ENCODE data around the gene SDK2. TPM values are rescaled to one million over a fixed set of nuclear protein-coding genes. Genes with fewer than 3 reads are reported as not detected.

Gene SDK2
- total RNA-seq, 1 donor from 2014 or later, result 12.3 TPM

- peaks cover 6% of the 10 kb centered on the region for H3K36me3 Mint-ChIP-seq (ENCODE audit: unreplicated experiment)
- no peak for DNase-seq
- no peak for TF ChIP-seq CTCF (IDR thresholded peaks at IDR 0.05; ENCODE audit: partially characterized antibody, unreplicated experiment)
- H3K4me3 Mint-ChIP-seq (ENCODE audit: unreplicated experiment), result no peak overlapping the region
- H3K4me1 Mint-ChIP-seq (ENCODE audit: low read depth, unreplicated experiment), result peaks cover 15% of the 10 kb centered on the region
- peaks cover 9% of the 10 kb centered on the region for H3K27me3 Mint-ChIP-seq (ENCODE audit: unreplicated experiment)
- H3K9me3 Mint-ChIP-seq (ENCODE audit: unreplicated experiment), result peaks cover 5% of the 10 kb centered on the region
- no peak overlapping the region for H3K27ac Mint-ChIP-seq (ENCODE audit: unreplicated experiment)
These were observed 92.5 kb downstream of the SDK2 start for GRCh38 chr17:73551759-73552158.

- H3K9me3 Mint-ChIP-seq (ENCODE audit: unreplicated experiment), result peaks cover 5% of the 10 kb centered on the region
- TF ChIP-seq CTCF (IDR thresholded peaks at IDR 0.05; ENCODE audit: partially characterized antibody, unreplicated experiment), result no peak
- peaks cover 19% of the 10 kb centered on the region for H3K4me1 Mint-ChIP-seq (ENCODE audit: low read depth, unreplicated experiment)
- peaks cover 9% of the 10 kb centered on the region for H3K27me3 Mint-ChIP-seq (ENCODE audit: unreplicated experiment)
- H3K4me3 Mint-ChIP-seq (ENCODE audit: unreplicated experiment), result no peak overlapping the region
- peaks cover 6% of the 10 kb centered on the region for H3K36me3 Mint-ChIP-seq (ENCODE audit: unreplicated experiment)
- no peak overlapping the region for H3K27ac Mint-ChIP-seq (ENCODE audit: unreplicated experiment)
- DNase-seq, result no peak
These were observed 93.1 kb downstream of the SDK2 start for GRCh38 chr17:73551144-73551543.

- peaks cover 14% of the 10 kb centered on the region for H3K4me1 Mint-ChIP-seq (ENCODE audit: low read depth, unreplicated experiment)
These were observed 93.7 kb downstream of the SDK2 start for GRCh38 chr17:73550556-73550955.

GRCh38 chr17:73549841-73550430, 94.3 kb downstream of the SDK2 start:
- Mint-ChIP-seq H3K9me3 (ENCODE audit: unreplicated experiment) (peaks cover 5% of the 10 kb centered on the region), H3K36me3 (ENCODE audit: unreplicated experiment) (peaks cover 6% of the 10 kb centered on the region), H3K27ac (ENCODE audit: unreplicated experiment) (no peak overlapping the region), H3K4me3 (ENCODE audit: unreplicated experiment) (no peak overlapping the region), H3K4me1 (ENCODE audit: low read depth, unreplicated experiment) (peaks cover 10% of the 10 kb centered on the region), H3K27me3 (ENCODE audit: unreplicated experiment) (peaks cover 12% of the 10 kb centered on the region)
- no peak for TF ChIP-seq CTCF (IDR thresholded peaks at IDR 0.05; ENCODE audit: partially characterized antibody, unreplicated experiment)
- DNase-seq, result no peak

More at GRCh38 chr17:73550556-73550955, 93.7 kb downstream of the SDK2 start:
- no peak for TF ChIP-seq CTCF (IDR thresholded peaks at IDR 0.05; ENCODE audit: partially characterized antibody, unreplicated experiment)
- peaks cover 9% of the 10 kb centered on the region for H3K27me3 Mint-ChIP-seq (ENCODE audit: unreplicated experiment)
- no peak overlapping the region for H3K4me3 Mint-ChIP-seq (ENCODE audit: unreplicated experiment)
- H3K36me3 Mint-ChIP-seq (ENCODE audit: unreplicated experiment), result peaks cover 6% of the 10 kb centered on the region
- H3K27ac Mint-ChIP-seq (ENCODE audit: unreplicated experiment), result no peak overlapping the region
- no peak for DNase-seq
- H3K9me3 Mint-ChIP-seq (ENCODE audit: unreplicated experiment), result peaks cover 5% of the 10 kb centered on the region

- Mint-ChIP-seq H3K9me3 (ENCODE audit: unreplicated experiment) (peaks cover 8% of the 10 kb centered on the region), H3K4me1 (ENCODE audit: low read depth, unreplicated experiment) (peaks cover 9% of the 10 kb centered on the region), H3K27me3 (ENCODE audit: unreplicated experiment) (peaks cover 18% of the 10 kb centered on the region), H3K36me3 (ENCODE audit: unreplicated experiment) (no peaks in the 10 kb centered on the region), H3K4me3 (ENCODE audit: unreplicated experiment) (no peak overlapping the region), H3K27ac (ENCODE audit: unreplicated experiment) (no peak overlapping the region)
- DNase-seq, result no peak
- no peak for TF ChIP-seq CTCF (IDR thresholded peaks at IDR 0.05; ENCODE audit: partially characterized antibody, unreplicated experiment)
These were observed 95.5 kb downstream of the SDK2 start for GRCh38 chr17:73548620-73549311.

Measured in glutamatergic neuron (in vitro differentiated cells).